GM04503 (cell line): ENCODE data around the gene ZBP1.

Source experiments
- DNase-seq: peaks from one replicate; pipeline ENCODE4 v3.0.0-alpha.2; 2012; ENCODE audit warnings: low read depth

Gene ZBP1

GRCh38 chr20:57596998-57597939, 23.0 kb downstream of the ZBP1 start:
- no peak for DNase-seq

- no peak for DNase-seq
These were observed 23.9 kb downstream of the ZBP1 start for GRCh38 chr20:57596358-57596757.

- no peak for DNase-seq
These were observed 24.9 kb downstream of the ZBP1 start for GRCh38 chr20:57595041-57596030.

GRCh38 chr20:57594092-57594951, 25.9 kb downstream of the ZBP1 start:
- DNase-seq = no peak

- no peak for DNase-seq
These were observed 26.9 kb downstream of the ZBP1 start for GRCh38 chr20:57593134-57593886.

- DNase-seq = no peak
These were observed 27.7 kb downstream of the ZBP1 start for GRCh38 chr20:57592263-57593092.

GRCh38 chr20:57591289-57592229, 28.7 kb downstream of the ZBP1 start:
- DNase-seq = no peak

- no peak for DNase-seq
These were observed 29.5 kb downstream of the ZBP1 start for GRCh38 chr20:57590485-57591288.

GRCh38 chr20:57589728-57590484, 30.3 kb downstream of the ZBP1 start:
- no peak for DNase-seq

GRCh38 chr20:57589123-57589727, 31.0 kb downstream of the ZBP1 start:
- no peak for DNase-seq

GRCh38 chr20:57588596-57588995, 31.6 kb downstream of the ZBP1 start:
- DNase-seq = no peak

GRCh38 chr20:57587989-57588377, 32.2 kb downstream of the ZBP1 start:
- no peak for DNase-seq

GRCh38 chr20:57587278-57587988, 32.8 kb downstream of the ZBP1 start:
- DNase-seq = no peak

GRCh38 chr20:57586943-57587277, 33.3 kb downstream of the ZBP1 start:
- DNase-seq = no peak

- DNase-seq = no peak
These were observed 33.8 kb downstream of the ZBP1 start for GRCh38 chr20:57586370-57586793.
